ENCODE measurements around the gene UBE2N. TPM values are rescaled to one million over a fixed set of nuclear protein-coding genes. Genes with fewer than 3 reads are reported as not detected.
A peak's percentile ranks its signal among the peaks of the same experiment; 100 is the strongest.

UBE2N gene
- total and polyA plus RNA-seq, 10 of the 15 experiments (the other 5 are each of a cell fraction or from before 2014, with no cell fraction given) = 243 to 945 (median 443) TPM

DNA sequence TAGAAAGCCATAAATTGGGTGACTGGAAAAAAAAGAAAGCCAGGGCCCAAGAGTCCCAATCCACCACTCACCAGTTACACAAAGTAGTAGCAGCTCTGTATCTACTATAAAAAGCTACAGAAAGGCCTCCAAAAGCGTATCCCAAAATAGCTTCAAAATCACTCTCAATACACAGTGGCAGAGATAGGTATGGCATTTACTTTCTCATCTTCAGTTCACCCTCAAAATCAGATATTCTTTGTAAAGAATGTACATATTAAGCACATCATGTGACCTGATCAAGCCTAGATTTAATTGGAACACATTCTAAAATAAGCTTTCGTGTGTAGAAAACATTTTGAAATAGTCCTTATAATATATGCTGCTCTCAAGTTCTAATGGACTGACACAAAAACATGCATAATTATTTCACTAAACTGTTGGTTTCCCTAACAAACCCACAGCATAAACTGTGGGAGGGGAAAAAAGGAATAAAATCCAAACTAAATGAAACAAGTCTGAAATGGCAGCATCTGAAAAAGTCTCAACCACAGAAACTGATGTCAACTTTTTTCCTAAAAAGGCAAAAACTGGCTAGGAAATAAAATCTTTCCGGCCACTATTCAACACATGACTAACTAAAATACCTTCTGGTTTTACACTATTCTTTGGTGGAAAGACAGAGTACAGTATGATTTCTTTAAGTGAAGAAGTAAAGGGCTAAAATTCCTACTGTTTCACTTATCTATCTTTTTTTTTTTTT lies 25.9 kb downstream of the UBE2N start (continued):
- TF ChIP-seq ZZZ3 (IDR thresholded peaks at IDR 0.05; ENCODE audit: control insufficient read depth, insufficient read length, low read depth) (no peak), IRF3 (IDR thresholded peaks at IDR 0.05) (no peak), RUNX3 (IDR thresholded peaks at IDR 0.05; ENCODE audit: low read length) (peak; percentile 92), STAT3 (IDR thresholded peaks at IDR 0.05; ENCODE audit: low read depth, low read length) (no peak), ZNF24 (IDR thresholded peaks at IDR 0.05) (no peak), STAT1 (conservative IDR thresholded peaks at IDR 0.05) (no peak), RB1 (IDR thresholded peaks at IDR 0.05; ENCODE audit: borderline replicate concordance) (no peak), MTA3 (IDR thresholded peaks at IDR 0.05; ENCODE audit: borderline replicate concordance, low read length) (peak; percentile 67), MLLT1 (IDR thresholded peaks at IDR 0.05) (no peak), IRF5 (IDR thresholded peaks at IDR 0.05; ENCODE audit: borderline replicate concordance) (no peak), KAT2A (conservative IDR thresholded peaks at IDR 0.05; ENCODE audit: control insufficient read depth, low read depth, low read length) (no peak), LARP7 (IDR thresholded peaks at IDR 0.05) (no peak), TBL1XR1 (IDR thresholded peaks at IDR 0.05; ENCODE audit: low read depth, low read length) (no peak), EED (IDR thresholded peaks at IDR 0.05; ENCODE audit: low read depth) (no peak; the same call in 1 of the 2 replicates), ZNF687 (IDR thresholded peaks at IDR 0.05) (no peak), FOXM1 (IDR thresholded peaks at IDR 0.05; ENCODE audit: low read depth, low read length) (peak; percentile 74; the same call in 1 of the 2 replicates), ATF7 (IDR thresholded peaks at IDR 0.05; ENCODE audit: low read depth) (peak; percentile 84), SPI1 (IDR thresholded peaks at IDR 0.05; ENCODE audit: borderline replicate concordance, insufficient read depth, low read depth, low read length) (no peak), CREM (IDR thresholded peaks at IDR 0.05; ENCODE audit: low read depth) (no peak)
- TF ChIP-seq, protein P1, sequence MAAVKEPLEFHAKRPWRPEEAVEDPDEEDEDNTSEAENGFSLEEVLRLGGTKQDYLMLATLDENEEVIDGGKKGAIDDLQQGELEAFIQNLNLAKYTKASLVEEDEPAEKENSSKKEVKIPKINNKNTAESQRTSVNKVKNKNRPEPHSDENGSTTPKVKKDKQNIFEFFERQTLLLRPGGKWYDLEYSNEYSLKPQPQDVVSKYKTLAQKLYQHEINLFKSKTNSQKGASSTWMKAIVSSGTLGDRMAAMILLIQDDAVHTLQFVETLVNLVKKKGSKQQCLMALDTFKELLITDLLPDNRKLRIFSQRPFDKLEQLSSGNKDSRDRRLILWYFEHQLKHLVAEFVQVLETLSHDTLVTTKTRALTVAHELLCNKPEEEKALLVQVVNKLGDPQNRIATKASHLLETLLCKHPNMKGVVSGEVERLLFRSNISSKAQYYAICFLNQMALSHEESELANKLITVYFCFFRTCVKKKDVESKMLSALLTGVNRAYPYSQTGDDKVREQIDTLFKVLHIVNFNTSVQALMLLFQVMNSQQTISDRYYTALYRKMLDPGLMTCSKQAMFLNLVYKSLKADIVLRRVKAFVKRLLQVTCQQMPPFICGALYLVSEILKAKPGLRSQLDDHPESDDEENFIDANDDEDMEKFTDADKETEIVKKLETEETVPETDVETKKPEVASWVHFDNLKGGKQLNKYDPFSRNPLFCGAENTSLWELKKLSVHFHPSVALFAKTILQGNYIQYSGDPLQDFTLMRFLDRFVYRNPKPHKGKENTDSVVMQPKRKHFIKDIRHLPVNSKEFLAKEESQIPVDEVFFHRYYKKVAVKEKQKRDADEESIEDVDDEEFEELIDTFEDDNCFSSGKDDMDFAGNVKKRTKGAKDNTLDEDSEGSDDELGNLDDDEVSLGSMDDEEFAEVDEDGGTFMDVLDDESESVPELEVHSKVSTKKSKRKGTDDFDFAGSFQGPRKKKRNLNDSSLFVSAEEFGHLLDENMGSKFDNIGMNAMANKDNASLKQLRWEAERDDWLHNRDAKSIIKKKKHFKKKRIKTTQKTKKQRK (IDR thresholded peaks at IDR 0.05; ENCODE audit: low read depth, low read length) = no peak
